ENCODE measurements around the gene TSPAN13.

- TF ChIP-seq CTCF (IDR thresholded peaks at IDR 0.05; ENCODE audit: low read depth, low read length) (no peak), EZH2phosphoT487 (IDR thresholded peaks at IDR 0.05; ENCODE audit: low read depth) (no peak)
These were observed at the start of gene TSPAN13 for GRCh38 chr7:16753102-16753931.

Data from OCI-LY3 (cell line).